Gastroesophageal sphincter (tissue), 3 donors: ENCODE data around the gene GLYATL1B.

Experiments
- CTCF ChIP-seq, 4 experiments: fragments of 200-600 bp in 2 of 4; fragments of 450-650 bp in 2 of 4; sonication (generic) in 1 of 4; IDR thresholded peaks; one replicate each; pipeline ENCODE4 v1.5.1; 2017 to 2019; ENCODE audit warnings: antibody characterized with exemption in 4 of 4, mild to moderate bottlenecking in 2 of 4, moderate library complexity in 2 of 4
- EP300 ChIP-seq: sonication (generic); formaldehyde crosslinking; IDR thresholded peaks from one replicate; pipeline ENCODE4 v1.6.1; 2017; ENCODE audit warnings: antibody characterized with exemption, mild to moderate bottlenecking

- TF ChIP-seq EP300, result no peak
- no peak for TF ChIP-seq CTCF (IDR thresholded peaks at IDR 0.05)
Observed at GRCh38 chr11:59040607-59041006, 45.5 kb upstream of the GLYATL1B start.
